Measurements from ENCODE around the gene SLIRP.
A peak's percentile ranks its signal among the peaks of the same experiment; 100 is the strongest.

Gene SLIRP

DNA sequence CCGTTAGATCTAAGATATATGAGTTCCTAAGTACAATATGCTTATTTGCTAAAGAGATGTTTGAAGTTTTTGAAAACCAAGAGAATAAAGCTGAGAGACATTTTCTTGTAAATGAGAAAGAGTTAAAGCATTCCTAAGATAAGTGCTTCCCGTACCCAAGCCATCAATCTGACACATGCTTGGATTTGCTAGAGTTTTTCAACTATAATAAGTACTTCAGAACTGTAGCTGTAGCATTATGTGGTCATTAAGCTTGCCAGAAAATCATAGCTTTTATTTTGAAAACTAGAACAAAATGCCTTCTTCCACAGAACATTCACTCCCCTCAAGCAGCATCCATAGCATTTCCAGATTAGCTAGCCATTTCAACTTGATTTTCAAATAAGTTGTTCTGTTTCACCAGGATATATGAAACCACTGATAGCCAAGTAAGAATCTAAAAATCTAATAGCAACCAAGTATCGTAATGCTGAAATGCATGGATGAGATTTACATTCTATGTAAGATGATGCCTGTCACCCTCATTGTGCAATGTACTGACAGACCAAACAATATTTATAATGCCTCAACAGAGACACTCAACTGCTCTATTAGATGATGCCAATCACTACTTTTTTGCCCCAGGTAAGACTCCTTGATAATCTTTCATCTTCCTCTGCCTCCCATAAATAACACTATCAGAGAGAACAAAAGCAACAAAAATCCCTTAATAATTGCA, 45.1 kb downstream of the SLIRP start:
- POLR2A ChIA-PET, result no interaction called here
- DNase-seq (ENCODE audit: extremely low spot score), result no peak
- CTCF ChIA-PET, result interaction anchor here (1.3 kb wide), 1 partner anchor 8 kb away, joined by 3 read pairs; the partner anchor contains the start of gene SNW1
- TF ChIP-seq TARDBP (IDR thresholded peaks at IDR 0.05) (no peak), ZNF384 (IDR thresholded peaks at IDR 0.05) (no peak), SUZ12 (IDR thresholded peaks at IDR 0.05) (no peak), FOXM1 (IDR thresholded peaks at IDR 0.05; ENCODE audit: borderline replicate concordance) (no peak), FOXA1 (IDR thresholded peaks at IDR 0.05) (no peak), CTBP1 (IDR thresholded peaks at IDR 0.05; ENCODE audit: borderline replicate concordance) (no peak)
- TF ChIP-seq, protein P1, sequence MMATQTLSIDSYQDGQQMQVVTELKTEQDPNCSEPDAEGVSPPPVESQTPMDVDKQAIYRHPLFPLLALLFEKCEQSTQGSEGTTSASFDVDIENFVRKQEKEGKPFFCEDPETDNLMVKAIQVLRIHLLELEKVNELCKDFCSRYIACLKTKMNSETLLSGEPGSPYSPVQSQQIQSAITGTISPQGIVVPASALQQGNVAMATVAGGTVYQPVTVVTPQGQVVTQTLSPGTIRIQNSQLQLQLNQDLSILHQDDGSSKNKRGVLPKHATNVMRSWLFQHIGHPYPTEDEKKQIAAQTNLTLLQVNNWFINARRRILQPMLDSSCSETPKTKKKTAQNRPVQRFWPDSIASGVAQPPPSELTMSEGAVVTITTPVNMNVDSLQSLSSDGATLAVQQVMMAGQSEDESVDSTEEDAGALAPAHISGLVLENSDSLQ (IDR thresholded peaks at IDR 0.05), result no peak

DNA sequence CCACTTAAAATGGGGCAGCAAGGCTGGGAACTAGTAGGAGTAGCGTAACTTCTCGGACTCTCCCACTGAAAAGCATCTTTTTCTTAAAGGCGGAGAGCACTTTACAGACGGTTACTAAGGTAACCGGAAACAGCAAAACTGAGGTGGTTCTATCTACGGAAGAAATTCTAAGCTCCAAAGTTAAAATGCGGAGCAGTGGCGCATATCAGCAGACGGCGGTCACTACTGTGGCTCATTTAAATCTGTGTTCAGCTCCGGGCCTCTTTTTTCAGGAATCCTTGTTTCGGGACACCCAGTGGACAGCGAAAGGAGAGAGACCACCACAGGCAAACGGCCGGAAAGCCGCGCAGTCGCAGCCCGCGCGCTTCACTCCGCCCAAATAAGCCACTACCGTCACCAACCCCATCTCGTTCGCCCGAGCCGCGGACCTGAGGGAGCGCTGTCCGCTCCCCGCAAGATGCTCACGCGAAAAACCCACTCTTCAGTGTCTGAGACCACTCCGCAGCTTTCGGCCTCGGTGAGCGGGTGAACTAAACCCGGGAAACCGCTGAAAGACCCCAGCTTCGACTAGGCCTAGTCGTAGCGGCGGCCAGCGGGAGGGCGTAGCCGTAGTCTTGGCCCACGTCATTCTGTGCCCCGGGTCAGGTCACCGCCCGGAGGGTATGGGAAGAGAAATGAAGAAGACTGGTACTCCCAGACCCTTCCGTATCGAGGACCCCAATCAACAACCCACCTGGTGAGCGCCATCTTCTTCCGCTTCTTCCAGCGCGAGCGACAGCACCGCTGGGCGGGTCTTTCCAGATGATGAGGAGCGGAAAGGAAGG, 52.7 kb downstream of the SLIRP start, which contains the start of gene SNW1:
Gene SNW1, minus strand, starts transcription at position 776 of the 824 bp plus-strand sequence. Its CDS starts 29 bp downstream, at position 747.
- ChIA-PET POLR2A (interaction anchor here (0.9 to 2.9 kb wide), 6 partner anchors 12 to 40 kb away, joined by 3 to 17 read pairs (median 4); partner anchors contain the start of gene ADCK1), CTCF (interaction anchor here (0.6 to 1.0 kb wide), 3 partner anchors 9 to 609 kb away, joined by 3 read pairs; no protein-coding TSS in a partner anchor)
- DNase-seq (ENCODE audit: extremely low spot score), result peak; percentile 95
- TF ChIP-seq TARDBP (IDR thresholded peaks at IDR 0.05), result no peak
- TF ChIP-seq NFRKB (IDR thresholded peaks at IDR 0.05), result no peak
- TF ChIP-seq, protein P1 (IDR thresholded peaks at IDR 0.05), result peak; percentile 84
- peak; percentile 29; the same call in 1 of the 2 replicates for TF ChIP-seq ELF4 (IDR thresholded peaks at IDR 0.05)
- TF ChIP-seq L3MBTL2 (conservative IDR thresholded peaks at IDR 0.05), result no peak

DNA sequence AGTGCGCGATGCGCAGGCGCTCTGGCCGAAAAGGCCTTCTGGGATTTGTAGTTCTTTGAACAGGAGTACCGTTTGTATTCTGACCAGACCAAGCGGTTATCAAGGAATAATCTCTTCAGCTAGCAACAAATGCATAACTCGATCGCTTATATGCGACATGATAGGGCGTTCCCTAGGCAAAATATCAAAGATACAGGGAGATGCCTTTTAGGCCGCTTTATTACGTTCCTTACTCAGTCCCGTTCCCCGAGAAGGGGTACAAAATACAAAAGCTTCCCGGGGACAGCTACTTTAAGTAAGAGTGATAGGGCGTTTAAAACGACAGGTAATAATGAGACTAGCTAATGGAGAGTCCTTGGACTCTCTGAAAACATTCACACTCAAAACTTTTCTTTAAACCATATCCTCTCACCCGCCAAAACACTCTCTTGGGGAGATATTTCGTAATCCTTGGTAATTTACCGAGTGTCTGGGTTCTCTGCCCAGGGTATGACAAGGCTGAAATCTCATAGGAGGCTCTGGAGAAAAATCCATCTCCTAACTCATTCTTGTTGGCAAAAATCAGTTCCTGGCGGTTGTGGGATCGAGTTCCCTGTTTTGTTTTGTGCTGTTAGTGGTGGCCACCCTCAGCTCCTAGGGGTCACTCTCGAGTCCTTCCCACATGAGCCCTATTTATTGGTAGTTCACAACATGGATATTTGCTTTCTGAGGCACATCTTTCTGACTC, 53.5 kb downstream of the SLIRP start:
- CTCF ChIA-PET, result interaction anchor here (0.7 to 1.0 kb wide), 3 partner anchors 9 to 1643 kb away, joined by 3 to 5 read pairs (median 3); no protein-coding TSS in a partner anchor
- peak; percentile 42 for DNase-seq (ENCODE audit: extremely low spot score)
- POLR2A ChIA-PET, result interaction anchor here (0.9 to 2.9 kb wide), 7 partner anchors 11 to 49 kb away, joined by 3 to 17 read pairs (median 5); partner anchors contain the start of gene ADCK1
- no peak for TF ChIP-seq CTBP1 (IDR thresholded peaks at IDR 0.05; ENCODE audit: borderline replicate concordance)

DNA sequence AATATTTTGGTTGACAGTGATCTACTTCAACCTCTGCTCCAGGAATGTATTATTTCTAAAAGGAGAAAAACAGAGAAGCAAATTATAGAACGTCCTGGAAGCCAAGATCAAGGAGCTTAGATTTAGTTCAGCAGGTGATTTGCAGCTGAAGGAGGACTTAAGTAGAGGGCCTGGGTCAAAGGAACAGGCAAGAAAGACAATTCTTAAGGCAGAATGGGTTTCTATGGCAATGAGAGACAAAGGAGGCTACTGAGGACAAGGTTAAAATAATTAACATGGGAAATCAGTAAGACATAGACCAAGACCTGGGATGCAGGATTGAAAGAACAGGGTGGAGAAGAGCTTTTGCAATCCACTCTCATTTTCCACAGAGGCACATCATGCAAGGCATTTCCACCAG, 55.4 kb downstream of the SLIRP start:
- DNase-seq (ENCODE audit: extremely low spot score), result no peak
- CTCF ChIA-PET, result no interaction called here
- POLR2A ChIA-PET, result no interaction called here
- TF ChIP-seq ARNT (IDR thresholded peaks at IDR 0.05), result no peak
- TF ChIP-seq, protein P1 (IDR thresholded peaks at IDR 0.05), result no peak
- no peak for TF ChIP-seq FOXM1 (IDR thresholded peaks at IDR 0.05; ENCODE audit: borderline replicate concordance)
- no peak for TF ChIP-seq HDGF (IDR thresholded peaks at IDR 0.05; ENCODE audit: borderline replicate concordance)
- TF ChIP-seq NFRKB (IDR thresholded peaks at IDR 0.05), result no peak
- no peak for TF ChIP-seq SUZ12 (IDR thresholded peaks at IDR 0.05)
- TF ChIP-seq SP1 (IDR thresholded peaks at IDR 0.05), result no peak
- no peak for TF ChIP-seq BHLHE40 (IDR thresholded peaks at IDR 0.05; ENCODE audit: borderline replicate concordance)
- no peak for TF ChIP-seq ZNF384 (IDR thresholded peaks at IDR 0.05)
- no peak for TF ChIP-seq L3MBTL2 (conservative IDR thresholded peaks at IDR 0.05)
- TF ChIP-seq TARDBP (IDR thresholded peaks at IDR 0.05), result no peak
- no peak for TF ChIP-seq FOXA1 (IDR thresholded peaks at IDR 0.05)
- no peak for TF ChIP-seq LEF1 (IDR thresholded peaks at IDR 0.05; ENCODE audit: borderline replicate concordance)

DNA sequence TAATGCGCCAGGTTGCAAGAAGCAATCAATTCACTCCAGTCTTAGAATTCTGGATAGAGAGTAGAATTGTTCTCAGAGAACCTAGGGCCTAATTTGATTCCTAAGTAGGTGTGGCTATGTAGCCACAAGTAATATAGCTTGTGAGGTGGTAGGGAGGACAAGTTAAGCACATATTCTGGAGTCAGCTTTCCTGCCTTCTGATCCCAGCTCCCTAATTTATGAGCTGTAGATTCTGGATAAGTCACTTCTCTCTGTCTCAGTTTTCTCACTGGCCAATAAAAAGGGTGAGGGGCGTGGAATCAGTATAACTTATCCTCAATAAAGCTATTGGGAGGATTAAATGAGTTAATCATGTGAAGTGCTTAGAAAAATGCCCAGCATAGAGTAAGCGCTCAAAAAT, 56.1 kb downstream of the SLIRP start:
- POLR2A ChIA-PET, result no interaction called here

More for the DNA sequence above, 56.1 kb downstream of the SLIRP start:
- CTCF ChIA-PET, result no interaction called here
- DNase-seq (ENCODE audit: extremely low spot score), result no peak
- TF ChIP-seq FOXK2 (IDR thresholded peaks at IDR 0.05) (no peak), NFRKB (IDR thresholded peaks at IDR 0.05) (no peak), LEF1 (IDR thresholded peaks at IDR 0.05; ENCODE audit: borderline replicate concordance) (no peak), FOXA1 (IDR thresholded peaks at IDR 0.05) (no peak), ZNF384 (IDR thresholded peaks at IDR 0.05) (no peak), HDGF (IDR thresholded peaks at IDR 0.05; ENCODE audit: borderline replicate concordance) (no peak), CTBP1 (IDR thresholded peaks at IDR 0.05; ENCODE audit: borderline replicate concordance) (no peak), SP1 (IDR thresholded peaks at IDR 0.05) (no peak)
- TF ChIP-seq, protein P1 (IDR thresholded peaks at IDR 0.05), result no peak
